Breast epithelium (tissue), 3 donors: ENCODE results near the gene PROP1.

Source experiments
- CTCF ChIP-seq, 3 donors: fragments of 450-650 bp; IDR thresholded peaks; one replicate each; pipeline ENCODE4 v1.5.1; 2016 to 2017; ENCODE audit warnings: antibody characterized with exemption in 3 of 3, mild to moderate bottlenecking in 3 of 3, moderate library complexity in 3 of 3
- POLR2A ChIP-seq: fragments of 450-650 bp; IDR thresholded peaks from one replicate; pipeline ENCODE4 v1.6.1; 2016; ENCODE audit warnings: antibody characterized with exemption, mild to moderate bottlenecking, moderate library complexity
- POLR2AphosphoS5 ChIP-seq, 3 donors: sonication (generic); formaldehyde crosslinking; IDR thresholded peaks; one replicate each; pipeline ENCODE4 v1.6.1; 2017; ENCODE audit warnings: antibody characterized with exemption in 3 of 3

GRCh38 chr5:177985430-177986040 lies 10.5 kb downstream of the PROP1 start:
- TF ChIP-seq CTCF (IDR thresholded peaks at IDR 0.05), result no peak
- TF ChIP-seq POLR2AphosphoS5 (IDR thresholded peaks at IDR 0.05), result no peak
- no peak for TF ChIP-seq POLR2A
